Muscle of leg (tissue), 11 donors: ENCODE measurements around the gene ADM2. TPM values are rescaled to one million over a fixed set of nuclear protein-coding genes. Genes with fewer than 3 reads are reported as not detected.
A peak's percentile ranks its signal among the peaks of the same experiment; 100 is the strongest.

ENCODE experiments used
- DNase-seq: peaks from one replicate; pipeline ENCODE4 v3.0.0; 2013
- H3K27ac ChIP-seq: one replicate; pipeline ENCODE4 v1.5.1; 2013; ENCODE audit warnings: mild to moderate bottlenecking, low read length, control low read depth
- H3K27me3 ChIP-seq: one replicate; pipeline ENCODE4 v1.6.1; 2013; ENCODE audit warnings: low read length; ENCODE audit not compliant: control insufficient read depth, insufficient read depth
- H3K36me3 ChIP-seq: one replicate; pipeline ENCODE4 v1.6.1; 2013; ENCODE audit warnings: low read length; ENCODE audit not compliant: control insufficient read depth, insufficient read depth
- H3K4me1 ChIP-seq: one replicate; pipeline ENCODE4 v1.6.1; 2013; ENCODE audit warnings: low read length; ENCODE audit not compliant: control insufficient read depth, insufficient read depth
- H3K4me3 ChIP-seq: one replicate; pipeline ENCODE4 v1.5.1; 2013; ENCODE audit warnings: low read length, control low read depth
- H3K9me3 ChIP-seq: replicated peaks from 2 replicates; pipeline ENCODE4 v1.6.1; 2013; ENCODE audit warnings: low read depth, low read length; ENCODE audit not compliant: control insufficient read depth
- WGBS: methylation state at CpG from one replicate; pipeline ENCODE4 v1.1.5; 2013; ENCODE audit warnings: missing lambda C conversion rate; ENCODE audit not compliant: insufficient coverage; 5-methylcytosine and 5-hydroxymethylcytosine counted together
- polyA plus RNA-seq, 8 donors: library from polyadenylated mRNA; unstranded; fragments of 120-200 nt; gene quantifications; one replicate each; pipeline versions ENCODE4 v1.2.1 to v1.2.3, GENCODE V29; 2013; ENCODE audit warnings: inconsistent platforms in 1 of 8, low replicate concordance in 1 of 8; ENCODE audit not compliant: insufficient read length in 8 of 8, insufficient read depth in 1 of 8
- total RNA-seq: library from RNA; stranded (reverse); fragments of 120-200 nt; gene quantifications from one replicate; pipeline ENCODE4 v1.2.4, GENCODE V29; 2013

Gene ADM2
- total and polyA plus RNA-seq, 9 donors = 0.23 to 0.81 (median 0.53) TPM

GRCh38 chr22:50438305-50439275 lies 42.8 kb upstream of the ADM2 start:
- 88% methylated on average over 34 of the region's 34 CpGs for WGBS
- H3K4me1 ChIP-seq = no peaks in the 10 kb centered on the region
- H3K27ac ChIP-seq = no peak overlapping the region
- H3K36me3 ChIP-seq = peaks cover 76% of the 10 kb centered on the region
- no peak for DNase-seq
- no peaks in the 10 kb centered on the region for H3K27me3 ChIP-seq
- H3K4me3 ChIP-seq = no peak overlapping the region
- H3K9me3 ChIP-seq = no peaks in the 10 kb centered on the region

GRCh38 chr22:50439314-50439870 lies 42.0 kb upstream of the ADM2 start:
- Histone ChIP-seq H3K4me3 (no peak overlapping the region), H3K9me3 (no peaks in the 10 kb centered on the region), H3K27ac (no peak overlapping the region), H3K4me1 (no peaks in the 10 kb centered on the region), H3K36me3 (peaks cover 80% of the 10 kb centered on the region), H3K27me3 (no peaks in the 10 kb centered on the region)
- no peak for DNase-seq
- 82% methylated on average over 14 of the region's 17 CpGs for WGBS

DNA sequence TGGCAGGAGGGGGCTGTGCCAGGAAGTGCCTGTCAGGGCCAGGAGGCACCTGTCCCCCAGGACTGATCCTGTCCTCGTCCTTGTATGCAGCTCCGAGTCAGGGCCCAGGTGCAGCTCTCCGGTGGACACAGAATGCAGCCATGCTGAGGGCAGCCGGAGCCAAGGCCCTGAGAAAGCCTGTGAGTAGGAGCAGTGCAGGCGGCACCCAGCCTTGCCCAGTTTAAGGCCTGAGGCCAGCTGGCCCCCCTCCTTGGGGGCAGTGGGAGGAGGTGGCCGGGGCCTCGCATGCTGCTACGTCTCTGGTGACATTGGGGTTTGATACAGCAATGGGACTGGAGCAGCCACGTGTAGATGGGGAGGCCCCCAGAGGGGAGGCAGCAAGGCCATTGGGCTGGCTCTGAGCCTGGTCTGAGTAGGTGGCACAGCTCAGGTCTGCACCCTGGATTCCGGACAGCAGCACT lies 41.4 kb upstream of the ADM2 start:
- H3K27ac ChIP-seq = no peak overlapping the region
- no peaks in the 10 kb centered on the region for H3K9me3 ChIP-seq
- no peak for DNase-seq
- peaks cover 82% of the 10 kb centered on the region for H3K36me3 ChIP-seq
- WGBS = 63% methylated on average over 8 of the region's 10 CpGs
- no peak overlapping the region for H3K4me3 ChIP-seq
- H3K4me1 ChIP-seq = peaks cover 4% of the 10 kb centered on the region
- H3K27me3 ChIP-seq = no peaks in the 10 kb centered on the region

DNA sequence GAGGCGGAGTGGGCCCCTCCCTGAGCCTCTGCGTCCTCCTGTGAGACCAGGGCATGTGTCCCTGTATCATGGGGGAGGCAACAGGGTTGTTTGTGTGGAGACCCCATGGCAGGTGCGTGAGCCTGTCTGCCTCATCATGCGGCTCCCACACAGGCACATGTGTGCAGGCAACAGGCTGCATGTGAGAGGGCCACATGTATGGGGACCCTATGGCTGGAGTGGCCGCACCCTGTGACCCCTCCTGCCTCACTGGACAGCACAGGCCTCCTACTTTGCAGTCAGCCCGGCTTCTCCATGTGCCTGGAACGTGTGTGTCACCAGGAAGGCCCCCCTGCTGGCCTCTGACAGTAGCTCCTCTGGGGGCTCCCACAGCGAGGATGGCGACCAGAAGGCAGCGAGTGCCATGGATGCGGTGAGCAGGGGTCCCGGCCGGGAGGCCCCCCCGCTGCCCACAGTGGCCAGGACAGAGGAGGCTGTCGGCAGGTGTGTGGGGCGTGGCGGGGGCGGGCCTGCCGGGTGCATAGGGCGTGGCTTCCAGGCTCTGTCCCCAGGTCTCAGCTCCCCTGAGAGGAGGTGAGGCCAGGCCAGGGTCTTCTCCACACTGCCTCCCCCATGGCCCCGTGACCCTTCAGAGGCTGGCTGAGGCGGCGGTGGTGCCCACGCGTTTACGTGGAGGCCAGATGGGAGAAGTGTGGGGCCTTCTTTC lies 40.6 kb upstream of the ADM2 start:
- Histone ChIP-seq H3K9me3 (no peaks in the 10 kb centered on the region), H3K36me3 (peaks cover 82% of the 10 kb centered on the region), H3K4me3 (no peak overlapping the region), H3K27me3 (no peaks in the 10 kb centered on the region), H3K4me1 (peaks cover 4% of the 10 kb centered on the region), H3K27ac (no peak overlapping the region)
- 85% methylated on average over 19 of the region's 26 CpGs for WGBS
- no peak for DNase-seq

GRCh38 chr22:50441428-50441993 lies 39.8 kb upstream of the ADM2 start:
- Histone ChIP-seq H3K36me3 (peaks cover 82% of the 10 kb centered on the region), H3K4me1 (peaks cover 4% of the 10 kb centered on the region), H3K27me3 (no peaks in the 10 kb centered on the region), H3K27ac (no peak overlapping the region), H3K9me3 (no peaks in the 10 kb centered on the region), H3K4me3 (no peak overlapping the region)
- 90% methylated on average over 10 of the region's 17 CpGs for WGBS
- DNase-seq = no peak

DNA sequence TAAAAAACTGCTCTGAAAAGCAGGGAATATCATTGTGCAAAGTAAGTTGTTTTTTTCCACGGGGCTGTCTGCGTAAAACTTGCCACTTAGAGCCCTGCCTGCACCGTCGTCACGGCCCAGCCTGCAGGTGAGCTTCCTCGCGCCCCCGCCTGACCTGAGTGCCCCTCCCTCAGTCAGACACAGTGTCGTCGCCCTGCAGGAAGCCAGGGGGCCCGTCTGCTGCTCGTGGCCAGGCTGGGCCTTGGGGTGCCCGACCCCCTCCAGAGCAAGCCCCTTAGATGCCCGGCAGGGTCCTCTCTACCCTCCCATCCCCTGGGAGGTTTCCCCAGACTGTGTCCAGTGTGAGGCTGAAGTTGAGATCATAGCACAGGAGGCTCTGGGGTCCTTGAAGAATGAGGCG lies 38.1 kb upstream of the ADM2 start:
- peaks cover 84% of the 10 kb centered on the region for H3K36me3 ChIP-seq
- DNase-seq = no peak

DNA sequence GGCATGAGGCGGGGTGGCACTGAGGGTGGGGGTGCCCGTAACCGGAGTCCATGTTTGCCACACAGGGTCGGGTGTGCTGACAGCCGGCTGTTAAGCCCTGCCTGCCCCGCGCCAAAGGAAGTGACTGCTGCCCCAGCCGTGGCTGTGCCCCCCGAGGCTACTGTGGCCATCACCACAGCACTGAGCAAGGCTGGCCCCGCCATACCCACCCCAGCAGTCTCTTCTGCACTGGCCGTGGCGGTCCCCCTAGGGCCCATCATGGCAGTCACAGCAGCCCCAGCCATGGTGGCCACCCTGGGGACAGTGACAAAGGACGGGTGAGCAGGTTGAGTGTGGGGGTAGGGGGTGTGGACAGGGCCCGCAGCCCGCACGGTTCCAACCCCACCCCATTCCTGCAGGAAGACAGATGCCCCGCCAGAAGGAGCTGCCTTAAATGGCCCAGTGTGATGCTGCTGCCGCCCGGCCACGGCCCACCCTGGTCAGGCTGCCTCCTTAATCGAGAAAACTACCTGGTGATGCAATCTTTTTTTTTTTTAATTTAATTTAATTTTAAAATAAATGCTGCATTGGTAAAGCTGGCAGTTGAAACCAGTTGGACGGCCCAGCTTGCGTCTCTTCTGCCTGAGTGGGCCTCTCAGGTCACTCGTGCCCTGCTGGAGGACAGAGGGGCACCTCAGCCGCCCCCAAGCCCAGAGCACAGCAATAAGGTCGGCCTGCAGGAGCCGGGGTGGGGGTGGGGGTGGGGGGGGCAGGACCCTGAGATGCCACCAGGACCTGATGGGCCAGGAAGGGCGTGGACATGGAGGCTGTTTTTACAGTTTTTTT lies 37.3 kb upstream of the ADM2 start:
- WGBS = 68% methylated on average over 13 of the region's 28 CpGs

More for the DNA sequence above, 38.1 kb upstream of the ADM2 start:
- 80% methylated on average over 13 of the region's 15 CpGs for WGBS
- Histone ChIP-seq H3K27me3 (no peaks in the 10 kb centered on the region), H3K9me3 (no peaks in the 10 kb centered on the region), H3K4me1 (peaks cover 4% of the 10 kb centered on the region), H3K27ac (no peak overlapping the region), H3K4me3 (no peak overlapping the region)

DNA sequence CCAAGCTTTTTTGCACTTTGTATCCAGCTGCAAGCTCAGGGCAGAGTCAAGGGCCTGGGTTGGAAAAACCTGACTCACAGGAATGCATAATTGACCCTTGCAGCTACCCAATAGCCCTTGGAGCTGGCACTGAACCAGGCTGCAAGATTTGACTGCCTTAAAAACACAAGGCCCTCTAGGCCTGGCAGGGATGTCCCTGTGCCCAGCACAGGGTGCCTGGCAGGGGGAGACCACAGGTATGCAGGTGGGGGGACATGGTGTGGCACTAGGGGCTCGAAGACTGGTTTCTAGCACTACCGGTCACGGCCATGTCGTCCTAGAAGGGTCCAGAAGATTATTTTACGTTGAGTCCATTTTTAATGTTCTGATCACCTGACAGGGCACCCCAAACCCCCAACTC lies 36.7 kb upstream of the ADM2 start:
- Histone ChIP-seq H3K9me3 (no peaks in the 10 kb centered on the region), H3K27me3 (no peaks in the 10 kb centered on the region), H3K4me1 (peaks cover 4% of the 10 kb centered on the region), H3K4me3 (no peak overlapping the region), H3K36me3 (peaks cover 84% of the 10 kb centered on the region), H3K27ac (no peak overlapping the region)
- 52% methylated on average over 3 of the region's 5 CpGs for WGBS
- peak; percentile 39 for DNase-seq

More for the DNA sequence above, 37.3 kb upstream of the ADM2 start:
- Histone ChIP-seq H3K9me3 (no peaks in the 10 kb centered on the region), H3K27ac (no peak overlapping the region), H3K36me3 (peaks cover 84% of the 10 kb centered on the region), H3K27me3 (no peaks in the 10 kb centered on the region), H3K4me3 (no peak overlapping the region), H3K4me1 (peaks cover 4% of the 10 kb centered on the region)
- no peak for DNase-seq

- 35% methylated on average over 4 of the region's 30 CpGs for WGBS
- no peak overlapping the region for H3K4me3 ChIP-seq
- H3K9me3 ChIP-seq = no peaks in the 10 kb centered on the region
- H3K27ac ChIP-seq = no peak overlapping the region
- H3K27me3 ChIP-seq = no peaks in the 10 kb centered on the region
- DNase-seq = peak; percentile 47
- H3K36me3 ChIP-seq = peaks cover 82% of the 10 kb centered on the region
- H3K4me1 ChIP-seq = peaks cover 4% of the 10 kb centered on the region
These were observed 36.1 kb upstream of the ADM2 start for GRCh38 chr22:50445071-50445879.
